K562 (cell line): ENCODE measurements around the gene ALDOC. TPM values are rescaled to one million over a fixed set of nuclear protein-coding genes. Genes with fewer than 3 reads are reported as not detected.

Source experiments
- BMI1 ChIP-seq: fragments of 150-350 bp; IDR thresholded peaks from 2 replicates; pipeline ENCODE4 v1.6.1; 2014; ENCODE audit warnings: low read length
- BRF1 ChIP-seq: IDR thresholded peaks from 3 replicates; pipeline ENCODE4 v1.6.1; 2011; ENCODE audit warnings: borderline replicate concordance, mild to moderate bottlenecking; ENCODE audit not compliant: insufficient read length; ENCODE audit errors: extremely low read depth
- CREB3L1 ChIP-seq: fragments of 450-650 bp; IDR thresholded peaks from 2 replicates; pipeline ENCODE4 v1.6.1; 2014; ENCODE audit warnings: low read depth, mild to moderate bottlenecking, moderate library complexity, borderline replicate concordance
- CXXC5 ChIP-seq: fragments of 250-450 bp; sonication (Bioruptor Pico); IDR thresholded peaks from 2 replicates; pipeline ENCODE4 v1.8.0; 2022; ENCODE audit warnings: inconsistent platforms, mild to moderate bottlenecking, moderate library complexity
- FOXA3 ChIP-seq, 2 experiments: fragments of 450-650 bp in 1 of 2; sonication (generic) in 1 of 2; formaldehyde crosslinking; IDR thresholded peaks in 1 of 2; conservative IDR thresholded peaks in 1 of 2; 2 replicates each; pipeline versions ENCODE4 v1.4.0 to v1.8.0; 2020 to 2022; ENCODE audit warnings: mild to moderate bottlenecking in 2 of 2, missing genetic modification reagents in 1 of 2
- KLF16 ChIP-seq: IDR thresholded peaks from 2 replicates; pipeline ENCODE4 v1.6.1; 2016; ENCODE audit warnings: antibody characterized with exemption
- MCM7 ChIP-seq, 2 experiments: fragments of 450-650 bp; IDR thresholded peaks; 2 replicates each; pipeline ENCODE4 v1.6.1; 2016 to 2018
- MTA1 ChIP-seq: fragments of 450-650 bp; IDR thresholded peaks from 2 replicates; pipeline ENCODE4 v1.6.1; 2017; ENCODE audit warnings: borderline replicate concordance
- MTA2 ChIP-seq: fragments of 450-650 bp; IDR thresholded peaks from 2 replicates; pipeline ENCODE4 v1.6.1; 2016; ENCODE audit warnings: low read depth
- NFXL1 ChIP-seq: fragments of 450-650 bp; formaldehyde crosslinking; IDR thresholded peaks from 2 replicates; pipeline ENCODE4 v1.4.0; 2021; ENCODE audit warnings: mild to moderate bottlenecking
- NONO ChIP-seq, 2 experiments: fragments of 200-400 bp in 1 of 2; fragments of 450-650 bp in 1 of 2; formaldehyde crosslinking in 1 of 2; IDR thresholded peaks; 2 replicates each; pipeline ENCODE4 v1.6.1; 2017; ENCODE audit warnings: low read depth in 2 of 2, mild to moderate bottlenecking in 2 of 2, moderate library complexity in 2 of 2, low read length in 1 of 2
- SMARCE1 ChIP-seq: fragments of 450-650 bp; IDR thresholded peaks from 2 replicates; pipeline ENCODE4 v1.7.1; 2016; ENCODE audit warnings: mild to moderate bottlenecking
- SMC3 ChIP-seq: conservative IDR thresholded peaks from 2 replicates; pipeline ENCODE4 v1.6.1; 2011; ENCODE audit warnings: low read depth, low read length, improper control_type of control experiment; ENCODE audit not compliant: insufficient read depth
- SP1 ChIP-seq: sonication (generic); formaldehyde crosslinking; IDR thresholded peaks from 2 replicates; pipeline ENCODE4 v1.8.1; 2022; ENCODE audit warnings: mild to moderate bottlenecking, missing genetic modification reagents
- SRSF3 ChIP-seq: fragments of 200-400 bp; formaldehyde crosslinking; IDR thresholded peaks from 2 replicates; pipeline ENCODE4 v1.6.1; 2016; ENCODE audit warnings: mild to moderate bottlenecking, low read length, moderate library complexity; ENCODE audit not compliant: insufficient read depth
- TARDBP ChIP-seq: fragments of 450-650 bp; IDR thresholded peaks from 2 replicates; pipeline ENCODE4 v1.6.1; 2016
- TCF7L2 ChIP-seq: fragments of 150-350 bp; IDR thresholded peaks from 2 replicates; pipeline ENCODE4 v1.6.1; 2016; ENCODE audit warnings: low read depth, mild to moderate bottlenecking, low read length, moderate library complexity
- TFAM ChIP-seq: fragments of 250-450 bp; sonication (Bioruptor Pico); conservative IDR thresholded peaks from 2 replicates; pipeline ENCODE4 v1.5.0; 2021; ENCODE audit warnings: mild to moderate bottlenecking, moderate library complexity
- TOE1 ChIP-seq, 2 experiments: fragments of 450-650 bp in 1 of 2; sonication (generic) in 1 of 2; formaldehyde crosslinking in 1 of 2; IDR thresholded peaks; 2 replicates each; pipeline versions ENCODE4 v1.7.1 to v1.8.0; 2016 to 2022; ENCODE audit warnings: borderline replicate concordance in 2 of 2, mild to moderate bottlenecking in 2 of 2, antibody characterized with exemption in 1 of 2, inconsistent platforms in 1 of 2, low read depth in 1 of 2, missing genetic modification reagents in 1 of 2, moderate library complexity in 1 of 2
- ZBED1 ChIP-seq: IDR thresholded peaks from 2 replicates; pipeline ENCODE4 v1.6.1; 2014
- ZBTB17 ChIP-seq: fragments of 450-650 bp; formaldehyde crosslinking; IDR thresholded peaks from 2 replicates; pipeline ENCODE4 v1.4.0; 2020; ENCODE audit warnings: mild to moderate bottlenecking
- ZC3H11A ChIP-seq: IDR thresholded peaks from 2 replicates; pipeline ENCODE4 v1.6.1; 2012; ENCODE audit warnings: low read depth, low read length, improper control_type of control experiment
- ZNF184 ChIP-seq: sonication (generic); formaldehyde crosslinking; IDR thresholded peaks from 2 replicates; pipeline ENCODE4 v1.5.0; 2020; ENCODE audit warnings: missing genetic modification reagents
- ZNF197 ChIP-seq: fragments of 200-800 bp; sonication (Bioruptor generic); IDR thresholded peaks from 2 replicates; pipeline ENCODE4 v1.6.1; 2016; ENCODE audit warnings: low read depth, missing genetic modification characterization, missing compliant biosample characterization
- ZNF311 ChIP-seq: fragments of 250-450 bp; sonication (Bioruptor Pico); IDR thresholded peaks from 2 replicates; pipeline ENCODE4 v1.4.0; 2020; ENCODE audit warnings: mild to moderate bottlenecking, moderate library complexity
- ZNF398 ChIP-seq: fragments of 250-450 bp; sonication (Bioruptor Pico); IDR thresholded peaks from 2 replicates; pipeline ENCODE4 v1.8.0; 2021; ENCODE audit warnings: moderate library complexity, mild to moderate bottlenecking, inconsistent platforms
- ZNF668 ChIP-seq: fragments of 250-450 bp; sonication (Bioruptor Pico); IDR thresholded peaks from 2 replicates; pipeline ENCODE4 v1.8.0; 2022; ENCODE audit warnings: mild to moderate bottlenecking, inconsistent platforms
- ZNF79 ChIP-seq: fragments of 250-450 bp; sonication (Bioruptor Pico); IDR thresholded peaks from 2 replicates; pipeline ENCODE4 v1.4.0; 2020; ENCODE audit warnings: low read depth, mild to moderate bottlenecking, moderate library complexity
- polyA plus RNA-seq, 8 experiments: library from polyadenylated mRNA; depleted of rRNA in 4 of 8; stranded (reverse) in 5 of 8; unstranded in 3 of 8; fragments of >200 nt; fragmentation: Nextera tagmentation in 2 of 8; fragmentation: Illumina TruSeq in 1 of 8; extraction: Ambion mirVana in 2 of 8; extraction: Trizol in 1 of 8; gene quantifications; 2 replicates each; pipeline versions ENCODE4 v1.2.1 to v1.2.3, GENCODE V29; 2011 to 2014; ENCODE audit warnings: inconsistent platforms in 1 of 8, missing spikeins in 1 of 8
- total RNA-seq, 7 experiments: library from RNA; depleted of rRNA in 6 of 7; stranded (reverse); fragments of >200 nt in 6 of 7; fragmentation: Illumina TruSeq in 2 of 7; extraction: Trizol in 2 of 7; gene quantifications; 2 replicates each; pipeline versions ENCODE4 v1.2.1 to v1.2.3, GENCODE V29; 2011 to 2021; ENCODE audit warnings: low replicate concordance in 1 of 7

Gene ALDOC
- total and polyA plus RNA-seq, 9 of the 15 experiments (the other 6 are each of a cell fraction or from before 2014, with no cell fraction given): 43.2 to 263 (median 99.2) TPM

GRCh38 chr17:28599311-28600184 is 22.9 kb upstream of the ALDOC start (continued):
- TF ChIP-seq ZNF398 (CRISPR knock-in tag) (no peak), NFXL1 (CRISPR knock-in tag) (no peak), TOE1 (IDR thresholded peaks at IDR 0.05; ENCODE audit: borderline replicate concordance) (no peak), TOE1 (CRISPR knock-in tag; IDR thresholded peaks at IDR 0.05; ENCODE audit: borderline replicate concordance, low read depth) (no peak), ZC3H11A (no peak), FOXA3 (CRISPR knock-in tag; conservative IDR thresholded peaks at IDR 0.05 in 1 of 2, IDR thresholded peaks at IDR 0.05 in 1 of 2) (no peak), ZNF197 (CRISPR knock-in tag) (no peak), TCF7L2 (no peak), KLF16 (no peak), BMI1 (no peak), TFAM (no peak), TARDBP (peak; percentile 20; the same call in 1 of the 2 replicates), NONO (IDR thresholded peaks at IDR 0.05; ENCODE audit: low read depth in 2 of 2, low read length in 1 of 2) (peak in 1 of 2 experiments; percentile 22; a peak in 1 of 4 replicates), SMC3 (no peak), MTA1 (no peak), ZBED1 (no peak), ZNF311 (CRISPR knock-in tag) (no peak), SMARCE1 (0 out of 2 replicates have a peak, but pooled peaks have one; percentile 9), BRF1 (no peak), ZBTB17 (CRISPR knock-in tag) (no peak), SRSF3 (no peak), CREB3L1 (peak; percentile 21; the same call in 1 of the 2 replicates), MCM7 (IDR thresholded peaks at IDR 0.05) (no peak), MTA2 (no peak), CXXC5 (CRISPR knock-in tag) (no peak; the same call in none of the 2 replicates), ZNF184 (CRISPR knock-in tag) (no peak), ZNF79 (CRISPR knock-in tag) (no peak), ZNF668 (CRISPR knock-in tag) (no peak), SP1 (CRISPR knock-in tag) (peak; percentile 62; the same call in 1 of the 2 replicates)
